ENCODE data around the gene STAP2.
A peak's percentile ranks its signal among the peaks of the same experiment; 100 is the strongest.
"Not testable (repeated sequence)": the region's sequence is repeated elsewhere in the genome, so short reads cannot be mapped to it uniquely, and the experiment has no call there.

Gene STAP2

DNA sequence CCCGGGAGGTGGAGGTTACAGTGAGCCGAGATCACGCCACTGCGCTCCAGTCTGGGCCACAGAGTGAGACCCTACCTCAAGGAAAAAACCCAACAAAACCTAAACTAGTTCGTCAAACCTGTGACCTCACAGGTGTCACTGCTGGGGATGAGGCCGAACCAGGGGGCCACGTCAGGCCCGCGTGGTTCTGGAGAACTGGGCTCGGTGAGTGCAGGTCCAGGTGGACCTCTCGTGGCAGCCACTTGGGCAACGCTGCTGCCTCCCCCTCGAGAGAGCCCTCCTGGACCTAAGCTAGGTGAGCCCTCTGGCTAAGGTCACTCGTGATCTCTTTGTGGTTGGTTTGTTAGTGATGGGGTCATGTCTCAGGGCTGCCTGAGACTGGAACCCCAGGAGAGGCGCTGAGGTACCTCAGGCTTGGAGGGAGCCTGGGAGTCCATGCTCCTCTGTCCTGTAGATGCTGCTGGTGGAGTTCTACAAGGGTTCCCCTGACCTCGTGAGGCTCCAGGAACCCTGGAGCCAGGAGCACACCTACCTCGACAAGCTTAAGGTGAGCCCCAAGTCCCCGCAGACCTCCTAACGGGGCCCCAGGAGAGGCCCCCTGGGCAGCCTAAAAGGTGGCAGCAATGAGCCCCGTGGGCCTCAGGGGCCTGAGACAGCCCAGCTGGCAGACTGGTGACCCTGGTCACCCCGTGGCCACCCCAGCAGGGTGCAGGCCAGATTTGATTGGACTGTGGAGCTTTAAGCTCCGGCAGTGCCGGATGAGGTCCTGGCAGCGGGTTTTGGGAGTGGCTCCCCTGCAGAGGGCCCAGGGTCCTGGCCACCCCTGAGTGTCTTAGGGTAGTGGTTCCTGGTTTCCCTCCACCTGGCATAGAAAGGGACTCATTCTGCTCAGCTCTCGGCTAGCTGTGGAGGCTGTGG, 20.3 kb upstream of the STAP2 start:
- DNase-seq (ENCODE audit: low read depth in 2 of 2) = no peak

DNA sequence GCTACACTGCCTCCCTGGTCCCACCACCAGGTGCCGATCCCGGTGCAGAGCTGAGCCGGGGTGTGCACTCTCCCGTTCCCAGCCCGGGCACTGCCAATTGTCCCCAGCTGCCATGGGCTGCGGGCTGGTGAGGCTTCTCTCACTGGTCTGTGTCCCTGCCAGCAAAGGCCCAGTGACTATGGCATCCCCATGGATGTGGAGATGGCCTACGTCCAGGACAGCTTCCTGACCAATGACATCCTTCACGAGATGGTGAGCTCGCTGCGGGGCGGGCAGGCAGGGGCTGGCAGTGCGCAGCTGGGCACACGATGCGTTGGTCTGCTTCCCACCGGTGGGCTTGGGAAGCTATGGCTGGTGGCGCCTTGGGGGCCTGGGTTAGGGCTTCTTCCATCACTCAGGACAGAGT, 19.3 kb upstream of the STAP2 start:
- DNase-seq (ENCODE audit: low read depth in 2 of 2) = no peak

DNA sequence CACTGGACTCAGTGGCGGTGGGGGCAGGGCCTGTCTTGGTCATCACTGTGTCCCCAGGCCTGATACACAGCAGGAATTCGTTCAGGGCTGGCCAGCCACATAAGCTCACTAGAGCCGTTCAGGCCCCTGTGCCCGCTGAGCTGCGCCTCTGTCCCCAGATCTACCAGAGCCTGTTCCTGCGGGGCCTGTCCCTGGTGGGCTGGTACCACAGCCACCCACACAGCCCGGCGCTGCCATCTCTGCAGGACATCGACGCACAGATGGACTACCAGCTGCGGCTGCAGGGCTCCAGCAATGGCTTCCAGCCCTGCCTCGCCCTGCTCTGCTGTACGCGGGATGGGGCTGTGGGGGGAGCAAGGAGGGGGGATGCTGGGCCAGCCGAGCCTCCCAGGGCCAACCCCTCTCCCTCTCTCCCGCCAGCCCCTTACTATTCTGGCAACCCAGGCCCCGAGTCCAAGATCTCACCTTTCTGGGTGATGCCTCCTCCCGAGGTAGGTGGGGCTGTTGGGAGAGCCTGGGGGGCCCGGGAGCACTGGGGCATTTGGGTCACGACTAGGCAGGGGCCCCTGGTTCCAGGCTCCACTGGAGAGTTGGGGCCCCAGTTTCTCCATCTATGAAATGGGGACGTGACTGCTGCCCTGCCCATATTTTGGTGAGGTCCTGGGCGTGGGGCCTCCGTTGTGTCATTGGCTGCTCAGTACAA, 18.6 kb upstream of the STAP2 start:
- no peak for DNase-seq (ENCODE audit: low read depth in 2 of 2)

DNA sequence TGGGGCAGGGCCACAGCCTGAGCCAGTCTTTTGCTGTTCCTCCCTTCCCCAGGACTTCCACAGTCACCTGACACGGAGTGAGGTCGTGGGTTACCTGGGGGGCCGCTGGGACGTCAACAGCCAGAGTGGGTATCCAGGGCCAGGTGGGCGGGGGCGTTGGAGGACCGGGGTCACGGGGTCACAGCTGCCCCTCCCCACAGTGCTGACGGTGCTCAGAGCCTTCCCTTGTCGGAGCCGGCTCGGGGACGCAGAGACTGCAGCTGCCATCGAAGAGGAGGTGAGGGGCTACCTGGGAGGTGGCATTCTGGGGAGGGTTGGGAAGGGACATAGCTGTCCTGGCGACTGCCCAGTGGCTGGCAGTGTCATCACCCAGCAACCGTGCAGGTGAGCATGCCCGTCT, 16.3 kb upstream of the STAP2 start:
- no peak for DNase-seq (ENCODE audit: low read depth in 2 of 2)

DNA sequence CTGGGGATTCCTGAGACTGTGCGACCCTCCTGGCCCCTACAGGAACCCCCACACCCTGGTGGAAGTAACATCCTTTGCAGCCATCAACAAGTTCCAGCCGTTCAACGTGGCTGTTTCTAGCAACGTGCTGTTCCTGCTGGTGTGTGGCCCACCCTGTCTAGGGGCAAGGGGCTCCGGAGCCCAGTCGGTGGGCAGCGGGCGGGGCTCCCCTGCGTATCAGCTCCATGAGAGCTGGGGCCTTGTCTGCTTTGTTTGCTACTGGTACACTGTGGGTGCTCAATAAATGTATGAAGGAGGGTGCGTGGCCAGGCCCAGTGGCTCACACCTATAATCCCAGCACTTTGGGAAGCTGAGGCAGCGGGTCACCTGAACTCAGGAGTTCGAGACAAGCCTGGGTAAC, 15.7 kb upstream of the STAP2 start:
- DNase-seq (ENCODE audit: low read depth in 2 of 2) = no peak

DNA sequence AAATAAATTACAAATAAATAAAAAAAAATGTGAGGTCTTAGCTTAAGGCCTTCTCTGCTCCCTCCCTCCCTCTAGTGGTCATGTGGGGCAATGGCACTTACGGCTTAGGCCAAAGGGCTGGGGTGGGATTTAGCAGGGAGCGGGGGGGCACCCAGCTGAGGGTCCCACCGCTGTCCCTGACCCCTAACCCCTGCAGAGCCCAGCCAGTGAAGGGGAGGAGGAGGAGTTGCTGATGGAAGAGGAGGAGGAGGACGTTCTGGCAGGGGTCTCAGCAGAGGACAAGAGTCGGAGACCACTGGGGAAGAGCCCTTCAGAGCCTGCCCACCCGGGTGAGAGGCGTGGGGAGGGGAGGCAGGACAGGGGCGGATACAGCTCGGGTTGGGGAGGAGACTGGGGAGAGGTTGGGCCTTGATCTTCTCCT, 14.1 kb upstream of the STAP2 start:
- DNase-seq (ENCODE audit: low read depth in 2 of 2) = peak; percentile 30 to 47

DNA sequence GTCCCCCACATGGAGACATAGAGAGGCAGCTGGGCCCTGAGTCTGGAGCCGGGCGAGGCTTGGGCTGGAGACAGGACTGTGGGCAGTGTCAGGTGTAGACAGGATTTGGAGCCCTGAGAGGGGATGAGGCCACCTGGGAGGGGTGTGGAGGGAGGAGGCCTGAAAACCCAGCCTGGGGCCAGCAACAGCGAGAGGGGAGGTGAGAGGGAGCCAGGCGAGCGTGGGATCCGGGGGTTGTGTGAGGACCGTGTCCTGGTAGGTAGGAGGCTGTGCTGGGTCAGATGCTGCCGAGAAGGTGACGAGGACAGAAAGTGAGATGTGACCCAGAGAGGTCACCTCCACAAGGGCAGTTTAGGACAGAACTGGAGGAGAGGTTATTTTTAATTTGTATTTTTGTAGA, 12.1 kb upstream of the STAP2 start:
- DNase-seq (ENCODE audit: low read depth in 2 of 2) = no peak

DNA sequence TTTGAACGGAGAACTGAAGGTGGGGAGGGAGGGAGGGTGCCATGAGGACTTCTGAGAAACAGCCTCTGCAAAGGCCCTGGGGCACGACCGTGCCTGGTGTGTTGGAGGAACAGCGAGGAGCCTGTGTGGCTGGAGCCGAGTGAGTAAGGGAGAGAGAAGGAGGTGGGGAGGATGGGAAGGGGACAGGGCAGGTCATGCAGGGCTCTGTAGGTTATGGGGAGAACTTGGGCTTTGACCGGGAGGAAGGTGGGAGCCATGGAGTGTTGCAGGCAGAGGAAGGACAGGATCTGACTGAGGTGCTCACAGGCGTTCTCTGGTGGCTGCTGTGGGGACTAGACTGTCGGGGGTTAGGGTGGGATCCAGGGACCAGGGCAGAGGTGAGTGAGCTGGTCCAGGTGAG, 11.5 kb upstream of the STAP2 start:
- DNase-seq (ENCODE audit: low read depth in 2 of 2) = no peak

DNA sequence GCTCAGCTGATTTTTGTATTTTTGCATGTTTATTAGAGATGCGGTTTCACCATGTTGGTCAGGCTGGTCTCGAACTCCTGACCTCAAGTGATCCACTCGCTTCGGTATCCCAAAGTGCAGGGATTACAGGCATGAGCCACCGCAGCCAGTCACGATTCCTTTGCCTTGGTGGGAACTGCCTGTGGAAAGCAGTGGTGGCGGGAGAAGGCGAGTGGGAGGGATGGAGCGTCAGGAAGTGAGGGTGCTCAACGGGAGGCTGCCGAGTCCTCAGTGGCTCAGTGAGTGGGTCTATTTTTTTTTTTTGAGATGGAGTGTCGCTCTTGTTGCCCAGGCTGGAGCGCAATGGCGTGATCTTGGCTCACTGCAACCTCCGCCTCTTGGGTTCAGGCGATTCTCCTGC, 10.6 kb upstream of the STAP2 start:
- DNase-seq (ENCODE audit: low read depth in 2 of 2) = not testable (repeated sequence)

DNA sequence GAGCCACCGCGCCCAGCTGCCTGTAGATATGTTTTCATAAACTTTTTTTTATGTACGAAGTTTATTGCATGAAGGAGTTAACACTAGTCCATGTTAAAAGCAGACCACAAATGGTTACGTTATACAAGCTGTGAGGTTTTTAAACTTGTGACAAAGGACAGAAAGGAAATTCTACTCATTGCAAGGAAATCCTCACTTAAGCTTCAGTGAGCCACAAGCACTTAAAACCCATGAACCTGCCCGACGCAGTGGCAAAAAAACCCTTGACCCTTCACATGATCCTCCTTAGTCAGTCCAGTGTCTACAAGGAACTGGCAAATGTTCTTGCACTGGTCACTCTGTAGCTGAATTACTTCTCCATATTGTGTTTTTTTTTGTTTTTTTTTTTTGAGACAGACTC, 8.9 kb upstream of the STAP2 start:
- DNase-seq (ENCODE audit: low read depth in 2 of 2) = no peak

DNA sequence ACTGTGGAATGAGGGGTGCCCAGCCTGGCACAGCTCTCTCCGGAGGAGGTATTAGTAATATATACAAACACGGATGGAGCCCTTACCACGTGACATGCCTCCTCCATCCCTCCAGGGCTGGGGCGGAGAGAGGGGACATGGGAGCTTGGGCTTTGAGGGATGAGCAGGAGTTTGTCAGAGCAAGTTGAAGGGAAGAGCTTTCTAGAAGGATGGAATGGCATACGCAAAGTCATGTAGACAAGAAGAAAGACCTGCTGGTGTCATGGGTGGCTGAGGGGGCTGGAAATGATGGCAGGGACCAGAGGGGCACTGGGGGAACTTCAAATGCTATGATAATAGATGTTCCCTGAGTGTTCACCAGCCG, 7.4 kb upstream of the STAP2 start:
- no peak for DNase-seq (ENCODE audit: low read depth in 2 of 2)

DNA sequence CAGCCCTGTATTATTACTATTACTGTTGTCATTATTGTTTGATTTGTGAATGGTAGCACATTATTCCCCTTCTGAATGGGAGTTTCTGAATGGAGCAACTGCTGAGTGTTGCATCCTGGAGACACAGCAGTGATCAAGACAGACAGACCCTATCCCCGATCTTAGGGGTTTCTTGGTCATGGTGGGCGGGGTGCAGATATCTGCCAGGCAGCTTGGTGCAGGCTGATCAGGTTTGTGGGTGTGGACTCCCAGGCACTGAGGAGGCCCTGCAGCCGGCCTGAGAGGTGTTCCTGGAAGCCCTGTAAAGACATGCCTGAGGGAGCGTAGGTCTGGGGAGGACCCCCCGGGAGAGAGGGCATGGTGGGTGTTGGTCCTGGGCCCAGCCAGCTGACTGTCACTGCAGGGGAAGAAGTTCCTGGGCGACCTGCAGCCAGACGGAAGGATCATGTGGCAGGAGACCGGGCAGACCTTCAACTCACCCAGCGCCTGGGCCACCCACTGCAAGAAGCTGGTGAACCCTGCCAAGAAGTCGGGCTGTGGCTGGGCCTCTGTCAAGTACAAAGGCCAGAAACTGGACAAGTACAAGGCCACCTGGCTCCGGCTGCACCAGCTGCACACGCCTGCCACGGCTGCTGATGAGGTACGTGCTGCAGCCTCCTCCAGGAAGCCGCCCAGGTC, 6.9 kb upstream of the STAP2 start:
- DNase-seq (ENCODE audit: low read depth in 2 of 2) = no peak

DNA sequence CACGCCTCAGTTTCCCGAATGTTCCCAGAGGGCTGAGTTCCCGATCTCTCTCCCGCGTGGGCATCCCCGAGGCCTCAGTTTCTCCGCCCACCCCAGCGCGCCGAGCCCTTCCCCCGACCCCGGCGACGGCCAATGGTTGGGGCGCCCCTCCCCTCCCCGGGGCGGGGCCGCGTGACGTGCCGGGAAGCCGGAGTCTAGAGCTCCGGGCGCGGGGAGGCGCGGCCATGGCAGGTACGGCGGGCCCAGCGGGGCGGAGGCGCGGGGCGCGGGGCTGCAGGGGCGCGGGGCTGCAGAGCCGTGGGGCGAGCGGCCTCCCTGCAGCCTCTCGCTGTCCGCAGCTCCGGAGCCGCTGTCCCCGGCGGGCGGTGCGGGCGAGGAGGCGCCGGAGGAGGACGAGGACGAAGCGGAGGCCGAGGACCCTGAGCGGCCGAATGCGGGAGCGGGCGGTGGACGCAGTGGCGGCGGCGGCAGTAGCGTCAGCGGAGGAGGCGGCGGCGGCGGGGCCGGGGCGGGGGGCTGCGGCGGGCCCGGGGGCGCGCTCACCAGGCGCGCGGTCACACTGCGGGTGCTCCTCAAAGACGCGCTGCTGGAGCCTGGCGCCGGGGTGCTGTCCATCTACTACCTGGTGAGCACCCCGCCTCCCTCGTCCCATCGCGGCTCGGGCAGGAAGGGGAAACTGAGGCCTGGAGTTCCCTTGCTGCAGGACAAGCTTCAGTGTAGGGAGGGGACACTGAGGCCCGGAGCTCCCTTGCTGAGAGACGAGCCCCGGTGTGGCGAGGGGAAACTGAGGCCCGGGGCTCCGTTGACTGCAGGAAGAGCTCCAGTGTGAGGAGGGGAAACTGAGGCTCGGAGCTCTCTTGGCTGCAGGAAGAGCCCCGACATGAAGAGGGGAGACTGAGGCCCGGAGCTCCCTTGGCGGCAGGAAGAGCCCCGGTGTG, 5.0 kb upstream of the STAP2 start, which contains the start of gene MPND:
Gene MPND (plus strand): TSS at position 193 of the 938 bp plus-strand sequence. CDS start 32 bp downstream, at position 225.
- peak; percentile 91 to 94 for DNase-seq (ENCODE audit: low read depth in 2 of 2)

DNA sequence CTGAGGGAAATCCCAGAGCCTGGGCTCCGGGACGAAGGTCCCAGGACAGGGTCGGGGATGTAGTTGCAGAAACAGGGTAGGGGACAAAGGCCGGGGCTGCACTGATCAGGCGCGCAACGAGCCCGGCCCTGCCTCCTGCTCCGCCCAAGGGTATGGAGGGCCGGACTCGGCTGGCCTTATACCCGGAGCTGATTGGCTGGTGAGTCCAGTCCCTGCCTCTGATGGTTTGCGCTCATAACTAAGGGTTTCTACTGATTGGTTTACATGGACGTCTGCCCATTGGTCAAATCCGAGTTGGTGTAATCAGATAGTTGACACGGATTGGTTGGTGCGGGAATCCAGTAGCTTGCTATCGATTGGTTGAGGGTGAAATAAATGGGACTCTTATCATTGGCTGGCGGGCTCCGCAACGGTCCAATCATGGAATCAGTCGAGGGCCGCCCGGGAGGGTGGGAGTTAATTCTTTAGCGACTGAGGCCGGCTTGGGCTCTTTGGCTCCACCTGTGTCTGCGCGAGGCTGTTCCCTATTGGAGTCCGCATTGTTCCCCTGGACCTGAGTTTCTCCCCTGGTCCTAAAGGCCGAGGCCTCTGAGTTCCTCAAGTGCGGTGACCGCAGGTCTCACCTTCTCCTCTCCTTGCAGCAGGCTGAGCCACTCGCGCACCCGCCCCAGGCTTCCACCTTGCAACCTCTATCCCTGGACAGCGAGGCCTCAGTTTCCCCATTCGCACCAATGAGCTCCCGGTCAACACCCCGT, 4.2 kb upstream of the STAP2 start:
- peak; percentile 79 to 80 for DNase-seq (ENCODE audit: low read depth in 2 of 2)

DNA sequence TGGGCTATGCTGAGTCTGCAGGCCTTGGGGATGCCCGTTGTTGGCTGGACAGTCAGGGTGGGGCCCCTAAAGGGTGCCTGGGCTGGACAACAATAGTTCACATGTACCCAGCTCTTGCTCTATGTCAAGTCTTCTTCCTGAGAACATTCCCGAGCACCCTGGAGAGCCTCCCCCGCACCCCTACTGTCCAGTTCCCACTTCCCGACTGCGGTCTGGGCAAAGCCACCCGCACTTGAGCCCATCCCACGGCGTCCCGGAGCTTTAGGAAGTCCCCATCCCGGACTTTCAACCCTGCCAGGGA, 3.6 kb upstream of the STAP2 start:
- no peak for DNase-seq (ENCODE audit: low read depth in 2 of 2)

DNA sequence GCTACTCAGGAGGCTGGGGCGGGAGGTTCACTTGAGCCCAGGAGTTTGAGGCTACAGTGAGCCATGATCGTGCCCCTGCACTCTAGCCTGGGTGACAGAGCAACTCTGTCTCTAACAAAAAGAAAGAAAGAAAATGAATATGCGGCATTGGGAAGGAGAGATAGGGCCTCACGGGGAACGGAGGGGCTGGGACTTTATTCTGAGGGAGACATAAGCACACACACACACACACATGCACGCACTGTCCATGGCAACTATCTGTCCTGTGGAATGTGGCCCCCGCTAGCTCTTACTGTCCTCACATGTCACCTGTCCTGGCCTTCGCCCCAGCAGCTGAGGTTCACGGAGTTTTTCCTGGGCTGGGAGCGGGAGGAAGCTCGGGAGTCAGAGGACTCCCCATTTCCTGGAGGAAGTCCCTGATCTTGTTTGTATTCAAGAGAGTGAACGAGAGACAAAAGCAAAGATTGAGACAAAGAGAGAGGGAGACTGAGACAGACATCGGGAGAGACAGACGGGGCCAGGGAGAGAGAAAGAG, 654 bp downstream of the STAP2 start:
- DNase-seq (ENCODE audit: low read depth in 2 of 2) = no peak

DNA sequence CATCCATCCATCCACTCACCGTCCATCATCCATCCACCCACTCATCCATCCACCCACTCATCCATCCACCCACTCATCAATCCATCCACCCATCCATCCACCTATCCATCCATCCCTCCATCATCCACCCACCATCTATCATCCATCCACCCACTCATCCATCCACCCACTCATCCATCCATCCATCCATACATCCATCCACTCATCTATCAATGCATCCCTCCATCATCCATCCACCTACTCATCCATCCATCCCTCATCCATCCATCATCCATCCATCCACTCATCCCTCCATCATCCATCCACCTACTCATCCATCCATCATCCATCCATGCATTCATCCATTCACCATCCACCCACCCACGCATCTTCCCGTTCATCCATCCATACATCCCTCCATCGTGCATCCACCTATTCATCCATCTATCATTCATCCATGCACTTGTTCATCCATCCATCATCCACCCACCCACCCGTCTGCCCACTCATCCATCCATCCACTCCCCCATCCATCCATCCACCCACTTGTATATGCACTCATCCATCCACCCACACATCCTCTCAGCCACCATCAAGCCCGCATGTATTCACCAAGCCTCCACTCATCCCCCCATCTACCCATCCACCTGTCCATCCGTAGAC, 3.6 kb downstream of the STAP2 start:
- no peak for DNase-seq (ENCODE audit: low read depth in 2 of 2)

DNA sequence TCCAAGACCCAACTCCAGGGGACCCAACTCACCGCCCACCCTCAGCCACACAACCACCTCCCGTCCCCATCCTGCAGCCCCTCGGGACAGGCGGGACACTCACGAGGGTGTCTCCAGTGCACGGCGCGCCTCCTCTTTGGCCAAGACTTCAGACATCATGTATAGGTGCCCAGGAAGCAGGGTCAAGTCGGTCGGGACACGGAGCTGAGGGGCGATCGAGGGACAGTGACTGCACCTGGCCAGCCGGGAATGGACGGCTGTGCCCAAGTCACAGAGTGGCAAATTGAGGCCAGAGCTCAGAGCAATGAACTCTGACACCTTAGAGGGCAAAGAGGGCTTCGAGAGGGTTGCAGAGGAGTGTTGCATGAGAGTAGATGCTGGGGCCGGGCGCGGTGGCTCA, 8.8 kb downstream of the STAP2 start:
- no peak for DNase-seq (ENCODE audit: low read depth in 2 of 2)

DNA sequence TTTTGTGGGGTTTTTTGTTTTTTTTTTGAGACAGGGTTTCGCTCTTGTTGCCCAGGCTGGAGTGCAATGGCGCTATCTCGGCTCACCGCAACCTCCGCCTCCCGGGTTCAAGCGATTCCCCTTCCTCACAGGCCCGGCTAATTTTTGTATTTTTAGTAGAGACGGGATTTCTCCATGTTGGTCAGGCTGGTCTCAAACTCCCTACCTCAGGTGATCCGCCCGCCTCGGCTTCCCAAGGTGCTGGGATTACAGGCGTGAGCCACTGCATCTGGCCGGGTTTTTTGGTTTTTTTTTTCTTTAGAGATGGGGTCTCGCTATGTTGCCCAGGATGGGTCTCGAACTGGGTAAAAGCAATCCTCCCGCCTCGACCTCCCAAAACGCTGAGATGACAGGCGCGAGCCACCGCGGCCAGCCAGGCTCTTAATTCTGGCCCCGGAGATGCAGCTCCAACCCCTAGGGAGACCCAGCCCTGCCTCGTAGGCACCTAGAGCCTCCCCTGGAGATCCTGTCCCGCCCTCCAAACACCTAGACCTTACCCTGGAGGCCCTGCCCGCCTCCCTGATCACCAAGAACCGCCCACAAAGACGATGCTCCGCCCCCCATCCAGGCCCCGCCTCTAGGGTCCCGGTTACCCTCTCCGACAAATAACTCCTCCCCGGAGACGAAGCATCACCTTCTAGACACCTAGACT, 9.5 kb downstream of the STAP2 start:
- DNase-seq (ENCODE audit: low read depth in 2 of 2) = peak; percentile 27 to 51

All from activated CD4-positive, alpha-beta T cell treated with anti-CD3 and anti-CD28 coated beads for 24 hours (primary cell).